Upper lobe of right lung (tissue), 1 donor: ENCODE measurements around the gene MAN1B1. TPM values are rescaled to one million over a fixed set of nuclear protein-coding genes. Genes with fewer than 3 reads are reported as not detected.

Experiments used
- ATAC-seq: fragments of 200-7000 bp; cut with Tn5 transposase; one replicate; pipeline ENCODE4 v1.9.1; 2020; ENCODE audit warnings: mild to moderate bottlenecking, moderate library complexity
- DNase-seq: peaks from one replicate; pipeline ENCODE4 v3.0.0-alpha.2; 2020
- H3K27ac ChIP-seq: fragments of 200-600 bp; one replicate; pipeline ENCODE4 v1.8.0; 2022
- H3K27me3 ChIP-seq: fragments of 200-600 bp; one replicate; pipeline ENCODE4 v1.8.0; 2022; ENCODE audit warnings: mild to moderate bottlenecking
- H3K36me3 ChIP-seq: fragments of 200-600 bp; one replicate; pipeline ENCODE4 v1.8.0; 2022
- H3K4me1 ChIP-seq: fragments of 200-600 bp; one replicate; pipeline ENCODE4 v1.8.0; 2022
- H3K4me3 ChIP-seq: fragments of 200-600 bp; one replicate; pipeline ENCODE4 v1.8.0; 2022; ENCODE audit warnings: mild to moderate bottlenecking
- H3K9me3 ChIP-seq: fragments of 200-600 bp; one replicate; pipeline ENCODE4 v1.8.0; 2022
- intact Hi-C: fragments of 100-400 bp; cut with DNase I; formaldehyde crosslinking; loops from one replicate; pipeline ENCODE4 v1.11.0; 2022
- total RNA-seq: library from RNA; stranded (reverse); fragmentation: NEBNext Ultra II Directional; extraction: Animal tissue kit (Norgen Biotek cat#: 25700); gene quantifications from one replicate; pipeline ENCODE4 v1.2.1, GENCODE V29; 2021
- TF ChIP-seq, protein P1 (sequence below): fragments of 200-600 bp; IDR thresholded peaks from one replicate; pipeline ENCODE4 v1.8.0; 2022; ENCODE audit warnings: antibody characterized with exemption
- donor health status: DM: no; HTN: yes; CAD: no; lungs with severe emphysema.

Gene MAN1B1
- total RNA-seq, 1 donor from 2014 or later: 39.4 TPM

- Histone ChIP-seq H3K9me3 (no peaks in the 10 kb centered on the region), H3K36me3 (peaks cover 73% of the 10 kb centered on the region), H3K27me3 (no peaks in the 10 kb centered on the region), H3K4me1 (no peaks in the 10 kb centered on the region), H3K4me3 (no peak overlapping the region), H3K27ac (no peak overlapping the region)
- DNase-seq: no peak
- TF ChIP-seq, protein P1, sequence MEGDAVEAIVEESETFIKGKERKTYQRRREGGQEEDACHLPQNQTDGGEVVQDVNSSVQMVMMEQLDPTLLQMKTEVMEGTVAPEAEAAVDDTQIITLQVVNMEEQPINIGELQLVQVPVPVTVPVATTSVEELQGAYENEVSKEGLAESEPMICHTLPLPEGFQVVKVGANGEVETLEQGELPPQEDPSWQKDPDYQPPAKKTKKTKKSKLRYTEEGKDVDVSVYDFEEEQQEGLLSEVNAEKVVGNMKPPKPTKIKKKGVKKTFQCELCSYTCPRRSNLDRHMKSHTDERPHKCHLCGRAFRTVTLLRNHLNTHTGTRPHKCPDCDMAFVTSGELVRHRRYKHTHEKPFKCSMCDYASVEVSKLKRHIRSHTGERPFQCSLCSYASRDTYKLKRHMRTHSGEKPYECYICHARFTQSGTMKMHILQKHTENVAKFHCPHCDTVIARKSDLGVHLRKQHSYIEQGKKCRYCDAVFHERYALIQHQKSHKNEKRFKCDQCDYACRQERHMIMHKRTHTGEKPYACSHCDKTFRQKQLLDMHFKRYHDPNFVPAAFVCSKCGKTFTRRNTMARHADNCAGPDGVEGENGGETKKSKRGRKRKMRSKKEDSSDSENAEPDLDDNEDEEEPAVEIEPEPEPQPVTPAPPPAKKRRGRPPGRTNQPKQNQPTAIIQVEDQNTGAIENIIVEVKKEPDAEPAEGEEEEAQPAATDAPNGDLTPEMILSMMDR: no peak
- ATAC-seq: no peak
- intact Hi-C loops: no loop called here
Measured at GRCh38 chr9:137106662-137107250, 20.0 kb downstream of the MAN1B1 start.

DNA sequence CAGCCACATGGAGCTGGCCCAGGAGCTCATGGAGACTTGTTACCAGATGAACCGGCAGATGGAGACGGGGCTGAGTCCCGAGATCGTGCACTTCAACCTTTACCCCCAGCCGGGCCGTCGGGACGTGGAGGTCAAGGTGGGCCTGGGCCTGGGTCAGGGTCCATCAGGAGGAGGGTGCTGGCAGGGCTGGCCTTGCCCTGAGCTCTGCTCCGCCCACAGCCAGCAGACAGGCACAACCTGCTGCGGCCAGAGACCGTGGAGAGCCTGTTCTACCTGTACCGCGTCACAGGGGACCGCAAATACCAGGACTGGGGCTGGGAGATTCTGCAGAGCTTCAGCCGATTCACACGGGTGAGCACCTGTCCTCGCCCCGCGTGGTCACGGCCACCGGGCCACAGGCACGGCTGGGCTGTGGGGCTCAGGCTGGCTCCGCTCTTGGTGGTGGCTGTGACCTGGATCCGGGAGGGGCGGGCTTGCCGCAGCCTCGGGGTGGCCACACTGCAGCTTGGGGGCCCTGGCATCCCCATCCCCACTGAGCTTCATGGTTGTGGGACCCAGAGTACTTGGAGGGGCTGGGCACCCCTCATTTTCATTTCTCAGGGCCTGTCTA is 20.6 kb downstream of the MAN1B1 start:
- no peak for DNase-seq
- intact Hi-C loops: no loop called here
- H3K9me3 ChIP-seq: no peaks in the 10 kb centered on the region
- H3K4me3 ChIP-seq: no peak overlapping the region
- TF ChIP-seq, protein P1: no peak
- no peaks in the 10 kb centered on the region for H3K27me3 ChIP-seq
- no peak for ATAC-seq
- H3K36me3 ChIP-seq: peaks cover 73% of the 10 kb centered on the region
- H3K27ac ChIP-seq: no peak overlapping the region
- no peaks in the 10 kb centered on the region for H3K4me1 ChIP-seq

- no peaks in the 10 kb centered on the region for H3K9me3 ChIP-seq
- no peak overlapping the region for H3K27ac ChIP-seq
- TF ChIP-seq, protein P1: no peak
- no peak overlapping the region for H3K4me3 ChIP-seq
- no peaks in the 10 kb centered on the region for H3K27me3 ChIP-seq
- no peak for ATAC-seq
- H3K4me1 ChIP-seq: no peaks in the 10 kb centered on the region
- intact Hi-C loops: no loop called here
- DNase-seq: no peak
- H3K36me3 ChIP-seq: peaks cover 77% of the 10 kb centered on the region
Measured at GRCh38 chr9:137107982-137108381, 21.2 kb downstream of the MAN1B1 start.

- no peak for ATAC-seq
- H3K9me3 ChIP-seq: no peaks in the 10 kb centered on the region
- H3K4me3 ChIP-seq: no peak overlapping the region
- no peaks in the 10 kb centered on the region for H3K27me3 ChIP-seq
- peaks cover 74% of the 10 kb centered on the region for H3K36me3 ChIP-seq
- intact Hi-C loops: no loop called here
- no peak overlapping the region for H3K27ac ChIP-seq
- no peak for DNase-seq
- TF ChIP-seq, protein P1: no peak
- H3K4me1 ChIP-seq: peaks cover 4% of the 10 kb centered on the region
Measured at GRCh38 chr9:137108608-137109249, 21.9 kb downstream of the MAN1B1 start.

DNA sequence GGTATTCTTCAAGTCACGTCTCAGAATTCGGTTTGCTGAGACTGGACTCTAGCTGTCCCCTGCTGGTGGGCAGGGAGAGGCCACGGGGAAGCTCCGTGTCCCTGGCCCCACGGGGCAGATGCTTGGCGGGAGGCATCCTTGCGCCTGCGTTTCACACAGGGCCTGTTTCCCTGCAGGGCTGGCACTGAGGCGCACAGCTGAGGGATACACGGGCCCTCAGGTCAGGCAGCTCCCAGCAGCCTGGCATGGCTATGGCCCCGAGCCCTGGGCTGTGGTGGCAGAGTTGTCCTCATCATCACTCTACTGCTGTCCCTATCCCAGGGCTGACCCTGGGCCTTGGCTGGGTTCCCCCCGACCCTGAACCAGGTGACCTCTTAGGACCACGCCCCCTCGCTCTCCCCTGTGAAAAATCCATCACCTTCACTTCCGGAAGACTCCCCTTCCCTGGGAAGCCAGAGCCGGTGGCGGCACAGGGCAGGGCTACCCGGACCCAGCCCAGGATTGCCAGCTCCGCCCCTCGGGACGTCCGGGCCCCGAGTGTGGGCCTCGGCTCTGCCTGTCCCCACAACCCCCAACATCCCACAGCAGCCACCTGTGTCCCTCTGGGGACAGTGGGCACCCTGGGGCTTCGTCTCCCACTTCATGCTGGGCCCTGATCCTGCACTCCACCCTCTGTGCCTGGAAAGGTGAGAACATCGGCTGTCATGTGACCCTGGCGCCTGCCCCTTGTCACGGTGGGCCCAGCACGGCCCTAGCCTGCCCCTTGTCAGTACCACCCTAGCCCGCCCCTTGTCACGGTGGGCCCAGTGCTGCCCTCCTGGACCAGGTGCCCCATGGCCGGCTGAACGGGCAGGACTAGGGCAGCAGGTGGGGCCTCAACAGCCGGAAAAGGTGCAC is 22.7 kb downstream of the MAN1B1 start:
- TF ChIP-seq, protein P1: no peak
- no peaks in the 10 kb centered on the region for H3K9me3 ChIP-seq
- H3K27ac ChIP-seq: no peak overlapping the region
- no peak overlapping the region for H3K4me3 ChIP-seq
- peaks cover 66% of the 10 kb centered on the region for H3K36me3 ChIP-seq
- H3K27me3 ChIP-seq: no peaks in the 10 kb centered on the region
- intact Hi-C loops: no loop called here
- ATAC-seq: no peak
- H3K4me1 ChIP-seq: peaks cover 4% of the 10 kb centered on the region
- no peak for DNase-seq
